Measurements from ENCODE around the gene LPCAT3.
"Not testable (repeated sequence)": the region's sequence is repeated elsewhere in the genome, so short reads cannot be mapped to it uniquely, and the experiment has no call there.

Gene LPCAT3, protein sequence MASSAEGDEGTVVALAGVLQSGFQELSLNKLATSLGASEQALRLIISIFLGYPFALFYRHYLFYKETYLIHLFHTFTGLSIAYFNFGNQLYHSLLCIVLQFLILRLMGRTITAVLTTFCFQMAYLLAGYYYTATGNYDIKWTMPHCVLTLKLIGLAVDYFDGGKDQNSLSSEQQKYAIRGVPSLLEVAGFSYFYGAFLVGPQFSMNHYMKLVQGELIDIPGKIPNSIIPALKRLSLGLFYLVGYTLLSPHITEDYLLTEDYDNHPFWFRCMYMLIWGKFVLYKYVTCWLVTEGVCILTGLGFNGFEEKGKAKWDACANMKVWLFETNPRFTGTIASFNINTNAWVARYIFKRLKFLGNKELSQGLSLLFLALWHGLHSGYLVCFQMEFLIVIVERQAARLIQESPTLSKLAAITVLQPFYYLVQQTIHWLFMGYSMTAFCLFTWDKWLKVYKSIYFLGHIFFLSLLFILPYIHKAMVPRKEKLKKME

GRCh38 chr12:7018350-7019042 lies at the start of gene LPCAT3:
TSS of gene LPCAT3 (minus strand) at chr12:7018476. CDS start at chr12:7018424, 52 bp downstream.
- DNase-seq = peak; percentile 98

DNA sequence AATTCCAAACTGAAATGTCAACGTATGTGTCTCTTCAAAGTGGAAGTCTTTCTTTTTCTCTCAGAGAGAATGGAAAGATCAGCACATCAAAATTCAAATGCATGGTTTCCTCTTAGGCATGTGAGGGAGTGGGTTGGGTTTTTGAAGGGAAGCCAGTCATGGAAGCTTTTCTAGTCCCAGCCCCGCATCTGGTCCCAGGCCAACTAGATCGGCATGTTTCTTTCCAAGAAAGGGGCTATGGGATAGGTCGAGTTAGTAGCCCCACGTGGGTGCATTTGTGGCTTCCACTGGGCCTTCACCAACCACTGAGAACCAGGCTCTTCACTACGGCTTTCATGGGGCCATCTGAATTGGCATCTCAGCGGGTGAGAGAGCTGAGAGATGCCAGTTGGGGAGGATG lies 48.8 kb upstream of the LPCAT3 start:
- no peak for DNase-seq

- DNase-seq = no peak
These were observed 48.3 kb upstream of the LPCAT3 start for GRCh38 chr12:7066596-7066995.

DNA sequence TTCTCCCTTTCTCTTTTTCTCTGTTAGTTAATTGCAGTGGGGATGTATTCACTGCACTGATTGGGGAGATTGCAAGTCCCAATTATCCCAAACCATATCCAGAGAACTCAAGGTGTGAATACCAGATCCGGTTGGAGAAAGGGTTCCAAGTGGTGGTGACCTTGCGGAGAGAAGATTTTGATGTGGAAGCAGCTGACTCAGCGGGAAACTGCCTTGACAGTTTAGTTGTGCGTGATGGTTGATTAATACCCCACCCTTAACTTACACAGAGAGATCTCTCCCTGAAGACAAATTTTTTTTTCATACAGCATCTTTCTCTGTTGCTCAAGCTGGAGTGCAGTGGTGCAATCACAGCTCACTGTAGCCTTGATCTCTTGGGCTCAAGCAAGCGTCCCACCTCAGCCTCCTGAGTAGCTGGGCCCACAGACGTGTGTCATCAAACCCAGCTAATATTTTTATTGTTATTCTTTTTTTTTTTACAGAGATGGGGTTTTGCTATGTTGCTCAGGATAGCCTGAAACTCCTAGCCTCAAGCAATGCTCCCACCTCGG lies 46.9 kb upstream of the LPCAT3 start:
- DNase-seq = no peak

DNA sequence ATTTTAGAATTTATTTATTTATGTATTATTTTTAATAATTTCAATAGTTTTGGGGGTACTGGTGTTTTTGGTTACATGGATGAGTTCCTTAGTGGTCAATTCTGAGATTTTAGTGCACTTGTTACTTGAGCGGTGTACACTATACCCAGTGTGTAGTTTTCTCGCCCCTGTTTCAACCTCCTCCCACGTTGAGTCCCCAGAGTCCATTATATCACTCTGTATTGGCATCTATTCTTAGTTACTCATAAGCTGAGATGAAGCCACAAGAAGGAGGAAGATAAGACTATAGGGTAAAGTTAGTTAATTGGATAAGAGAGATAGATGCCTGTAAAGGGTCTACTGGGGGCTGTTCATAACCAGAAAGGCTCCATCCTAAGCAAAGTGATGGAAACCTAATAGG lies 46.2 kb upstream of the LPCAT3 start:
- DNase-seq = no peak

DNA sequence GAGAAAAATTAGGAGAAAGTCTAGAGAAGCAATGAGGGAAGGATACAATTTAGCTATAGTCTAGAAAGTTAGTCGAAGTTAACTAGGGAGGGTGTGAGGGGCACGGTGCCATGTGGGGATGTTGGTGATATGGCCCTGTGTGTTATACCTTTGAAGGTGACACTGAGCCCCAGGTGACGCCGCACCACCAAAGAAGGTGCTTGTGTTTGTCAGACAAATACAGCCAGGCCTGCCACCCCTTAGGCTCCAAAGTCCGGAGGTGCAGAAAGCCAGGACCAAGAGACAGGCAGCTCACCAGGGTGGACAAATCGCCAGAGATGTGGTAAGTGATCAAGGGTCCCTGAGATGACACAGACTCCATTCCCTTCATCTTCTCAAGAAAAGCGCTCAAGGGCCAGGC lies 43.3 kb upstream of the LPCAT3 start:
- no peak for DNase-seq

DNA sequence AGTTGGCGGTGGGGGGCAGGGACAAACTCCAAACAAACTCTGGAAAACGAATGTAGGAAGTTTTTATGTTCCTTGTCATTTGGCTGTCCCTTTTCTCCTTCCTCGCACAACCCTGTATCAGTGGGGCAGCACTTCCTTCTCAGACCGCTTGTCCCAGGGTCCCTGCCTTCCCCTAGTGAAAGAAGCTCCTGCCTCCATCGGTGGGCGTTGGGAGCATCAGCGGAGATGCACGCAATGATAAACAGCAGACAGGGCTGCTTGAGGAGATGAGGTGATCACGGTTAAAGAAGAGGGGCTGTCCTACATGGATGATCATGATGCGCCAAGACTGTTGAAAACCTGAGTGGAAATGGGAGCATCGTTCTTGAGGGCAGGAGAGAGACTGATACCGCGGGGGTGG lies 42.9 kb upstream of the LPCAT3 start:
- no peak for DNase-seq

GRCh38 chr12:7060353-7060954 lies 42.2 kb upstream of the LPCAT3 start, which contains the start of gene C1S:
TSS of gene C1S (plus strand) at chr12:7060718. CDS start at chr12:7061913, 1,195 bp downstream.
- DNase-seq = no peak

DNA sequence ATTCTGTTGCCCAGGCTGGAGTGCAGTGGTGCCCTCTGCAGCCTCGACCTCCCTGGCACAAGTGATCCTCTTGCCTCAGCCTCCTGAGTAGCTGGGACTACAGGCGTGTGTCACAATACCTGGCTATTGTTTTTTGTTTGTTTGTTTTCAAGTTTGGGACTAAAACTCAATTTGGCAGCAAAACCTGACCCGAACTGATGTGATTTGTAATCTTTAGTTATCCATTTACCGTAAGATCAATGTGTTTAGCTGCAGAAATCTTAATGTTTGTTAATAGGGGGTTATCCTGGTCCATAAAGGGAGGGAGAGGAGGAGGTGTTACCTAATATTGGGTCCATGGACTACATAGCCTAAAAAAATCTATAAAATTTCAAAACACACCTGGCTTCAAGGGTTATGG lies 41.5 kb upstream of the LPCAT3 start:
- DNase-seq = no peak

GRCh38 chr12:7058850-7059395 lies 40.6 kb upstream of the LPCAT3 start:
- DNase-seq = no peak

- peak; percentile 70 for DNase-seq
These were observed 40.0 kb upstream of the LPCAT3 start for GRCh38 chr12:7058163-7058845.

GRCh38 chr12:7055736-7056135 lies 37.5 kb upstream of the LPCAT3 start:
- DNase-seq = not testable (repeated sequence)

- no peak for DNase-seq
These were observed 36.6 kb upstream of the LPCAT3 start for GRCh38 chr12:7054925-7055324.

DNA sequence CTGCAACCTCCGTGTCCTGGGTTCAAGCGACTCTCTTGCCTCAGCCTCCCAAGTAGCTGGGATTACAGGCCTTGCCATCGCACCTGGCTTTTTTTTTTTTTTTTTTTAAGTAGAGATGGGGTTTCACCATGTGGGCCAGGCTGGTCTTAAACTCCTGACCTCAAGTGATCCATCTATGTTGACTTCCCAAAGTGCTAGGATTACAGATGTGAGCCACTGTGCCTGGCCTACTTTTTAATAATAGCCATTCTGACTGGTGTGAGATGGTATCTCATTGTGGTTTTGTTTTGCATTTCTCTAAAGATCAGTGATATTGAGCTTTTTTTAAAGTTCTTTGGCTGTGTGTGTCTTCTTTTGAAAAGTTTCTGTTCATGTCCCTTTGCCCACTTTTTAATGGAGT lies 31.7 kb upstream of the LPCAT3 start:
- DNase-seq = not testable (repeated sequence)

GRCh38 chr12:7049445-7049951 lies 31.2 kb upstream of the LPCAT3 start:
- not testable (repeated sequence) for DNase-seq

GRCh38 chr12:7047306-7047705 lies 29.0 kb upstream of the LPCAT3 start:
- peak; percentile 30 for DNase-seq

DNA sequence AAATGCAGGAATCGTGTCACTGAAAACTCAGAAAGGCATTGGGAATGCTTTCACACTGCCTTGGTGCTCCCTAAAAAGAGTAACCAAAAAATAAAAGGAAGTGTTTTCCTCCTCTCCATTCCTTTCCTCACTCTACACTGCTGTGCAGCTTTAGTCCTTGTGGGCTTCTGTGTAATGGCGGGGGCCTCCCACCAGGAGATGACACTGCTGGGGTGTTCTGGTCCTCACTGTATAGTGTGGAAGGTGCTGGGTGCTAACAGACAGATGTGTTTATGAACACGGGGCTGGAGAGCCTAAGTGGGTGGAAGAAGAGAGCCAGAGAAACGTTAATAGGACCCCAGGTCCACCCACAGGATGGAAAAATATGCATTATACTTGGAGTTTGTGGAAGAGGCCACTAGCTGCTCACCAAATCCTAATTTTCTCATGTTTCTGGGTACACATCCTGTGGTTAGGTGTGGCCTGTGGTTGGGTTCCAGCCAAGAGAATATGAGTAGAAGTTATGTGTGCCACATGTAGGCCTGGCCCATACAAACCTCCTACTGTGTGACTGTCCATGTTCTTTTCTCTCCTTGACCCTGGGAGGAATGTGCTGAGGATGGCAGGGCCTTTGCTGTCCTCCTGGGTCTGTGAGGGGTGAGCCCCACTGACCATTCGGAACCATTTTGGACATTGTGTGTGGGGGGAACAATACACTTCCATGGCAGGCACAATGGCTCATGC lies 28.3 kb upstream of the LPCAT3 start:
- DNase-seq = peak; percentile 32

DNA sequence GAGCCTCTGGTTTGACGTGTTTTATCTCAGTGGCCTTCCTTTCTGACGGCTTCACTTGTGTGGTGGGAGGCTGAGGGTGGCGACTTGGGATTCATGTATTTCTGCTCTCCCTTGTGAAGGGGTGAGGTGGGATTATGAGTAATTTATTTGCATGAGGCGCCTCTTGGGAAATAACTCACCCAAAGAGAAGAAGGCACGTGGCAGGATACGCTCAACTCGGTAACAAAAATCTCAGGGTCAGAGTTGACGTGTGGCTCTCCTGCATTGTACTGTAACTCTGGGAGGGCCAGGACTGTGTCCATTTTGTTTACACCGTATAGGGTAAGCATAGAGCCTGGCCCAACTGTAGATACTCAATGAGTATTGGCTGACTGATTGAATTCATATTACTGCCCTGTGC lies 27.6 kb upstream of the LPCAT3 start:
- no peak for DNase-seq

GRCh38 chr12:7042842-7043241 lies 24.6 kb upstream of the LPCAT3 start:
- DNase-seq = peak; percentile 79

GRCh38 chr12:7039403-7039802 lies 21.1 kb upstream of the LPCAT3 start:
- no peak for DNase-seq

DNA sequence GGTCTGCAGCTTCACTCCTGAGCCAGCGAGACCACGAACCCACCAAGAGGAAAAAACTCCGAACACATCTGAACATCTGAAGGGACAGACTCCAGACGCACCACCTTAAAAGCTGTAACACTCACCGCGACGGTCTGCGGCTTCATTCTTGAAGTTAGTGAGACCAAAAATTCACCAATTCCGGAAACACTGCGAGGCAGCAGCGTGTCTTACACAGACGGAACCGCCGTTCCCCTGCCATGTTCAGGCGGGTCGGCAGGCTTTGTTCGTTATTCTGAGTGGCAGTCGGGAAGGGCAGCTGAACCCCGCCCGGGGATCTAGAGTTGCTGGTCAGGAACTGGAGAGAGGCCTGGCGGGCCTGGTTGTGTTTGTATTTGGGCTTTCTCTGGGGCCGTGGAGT lies 20.3 kb upstream of the LPCAT3 start:
- no peak for DNase-seq
